ENCODE measurements around the gene ENPP3. TPM values are rescaled to one million over a fixed set of nuclear protein-coding genes. Genes with fewer than 3 reads are reported as not detected.

Gene ENPP3
- polyA plus RNA-seq, 1 experiment: 0.14 TPM

Small RNA genes within 50 kb of the gene (small RNA-seq; reads per million reads assigned to genes)
- gene MIR548H5 (ENCODE audit: insufficient read length, low read depth) (not detected), gene RNU4-18P (ENCODE audit: insufficient read length, low read depth) (not detected)

Other genes starting within 250 kb of the ENPP3 start
- not detected in 2 replicates for gene ARG1, start 64.1 kb upstream of the ENPP3 start, polyA plus RNA-seq (2011; rRNA removed)
- 32.5 and 40.1 TPM in 2 replicates for gene MED23, start 9.1 kb upstream of the ENPP3 start, polyA plus RNA-seq (2011; rRNA removed)
- 0.04 TPM in 1 of 2 replicates, not detected in the other for gene OR2A4, start 64.1 kb downstream of the ENPP3 start, polyA plus RNA-seq (2011; rRNA removed)
- not detected in 2 replicates for gene CTAGE9, start 73.7 kb downstream of the ENPP3 start, polyA plus RNA-seq (2011; rRNA removed)
- gene ENPP1, start 170.7 kb downstream of the ENPP3 start, polyA plus RNA-seq (2011; rRNA removed): 22.5 and 30.4 TPM in 2 replicates